HG03175 (cell line): ENCODE results near the gene RNFT2.

Experiments
- ATAC-seq: cut with Tn5 transposase; IDR thresholded peaks from one replicate; pipeline ENCODE4 v1.9.1; 2021; ENCODE audit warnings: mild to moderate bottlenecking, moderate library complexity; ENCODE audit not compliant: unreplicated experiment

Gene RNFT2, protein sequence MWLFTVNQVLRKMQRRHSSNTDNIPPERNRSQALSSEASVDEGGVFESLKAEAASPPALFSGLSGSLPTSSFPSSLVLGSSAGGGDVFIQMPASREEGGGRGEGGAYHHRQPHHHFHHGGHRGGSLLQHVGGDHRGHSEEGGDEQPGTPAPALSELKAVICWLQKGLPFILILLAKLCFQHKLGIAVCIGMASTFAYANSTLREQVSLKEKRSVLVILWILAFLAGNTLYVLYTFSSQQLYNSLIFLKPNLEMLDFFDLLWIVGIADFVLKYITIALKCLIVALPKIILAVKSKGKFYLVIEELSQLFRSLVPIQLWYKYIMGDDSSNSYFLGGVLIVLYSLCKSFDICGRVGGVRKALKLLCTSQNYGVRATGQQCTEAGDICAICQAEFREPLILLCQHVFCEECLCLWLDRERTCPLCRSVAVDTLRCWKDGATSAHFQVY

DNA sequence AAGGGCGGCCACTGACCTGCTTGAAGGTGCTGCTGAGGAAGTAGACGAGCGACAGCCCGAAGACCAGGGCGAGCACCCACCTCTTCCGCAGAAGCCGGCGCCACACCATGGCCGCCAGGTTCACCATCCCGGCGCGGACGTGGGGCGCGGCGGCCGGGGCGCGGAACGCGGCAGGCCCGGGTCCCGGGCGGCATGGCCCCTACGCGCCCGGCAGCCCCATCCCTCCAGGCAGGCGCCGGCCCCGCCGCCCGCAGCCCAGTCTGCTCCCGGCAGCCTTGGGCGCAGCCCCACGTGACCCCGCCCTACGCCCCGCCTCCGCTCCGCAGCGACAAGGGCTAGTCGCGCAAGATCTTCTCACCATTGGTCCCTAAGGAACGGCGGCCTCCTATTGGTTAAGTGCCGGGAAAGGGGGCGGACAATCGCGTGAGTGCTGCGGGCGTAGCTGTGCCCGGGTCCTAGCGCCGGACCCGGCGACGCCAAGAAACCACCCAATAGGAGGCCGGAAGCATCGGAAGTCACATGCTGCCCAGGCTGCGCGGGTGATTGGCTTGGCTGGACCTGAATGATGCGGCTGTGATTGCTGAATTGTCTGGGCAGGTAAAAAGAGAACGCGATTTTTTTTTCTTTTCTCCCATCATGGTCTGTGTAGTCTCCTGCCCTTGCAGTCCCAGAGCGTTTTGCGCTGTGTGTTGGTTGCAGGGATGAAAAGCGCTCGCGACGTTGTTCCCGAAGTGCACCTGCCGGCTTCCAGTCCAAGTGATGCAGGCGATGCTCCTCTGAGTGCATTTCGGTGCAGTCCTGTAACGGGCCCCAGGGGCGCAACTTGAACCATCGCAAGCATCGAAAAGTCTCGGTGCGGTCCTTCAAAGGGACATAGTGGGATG, at the start of gene RNFT2, which contains the start of gene SPRING1:
RNFT2 (plus strand) TSS at position 542 of the 884 bp plus-strand sequence. CDS start 2,183 bp downstream, outside the sequence.
SPRING1 (minus strand) TSS at position 296 of the 884 bp plus-strand sequence; CDS start at position 127, 169 bp downstream.
- peak; percentile 95 for ATAC-seq

DNA sequence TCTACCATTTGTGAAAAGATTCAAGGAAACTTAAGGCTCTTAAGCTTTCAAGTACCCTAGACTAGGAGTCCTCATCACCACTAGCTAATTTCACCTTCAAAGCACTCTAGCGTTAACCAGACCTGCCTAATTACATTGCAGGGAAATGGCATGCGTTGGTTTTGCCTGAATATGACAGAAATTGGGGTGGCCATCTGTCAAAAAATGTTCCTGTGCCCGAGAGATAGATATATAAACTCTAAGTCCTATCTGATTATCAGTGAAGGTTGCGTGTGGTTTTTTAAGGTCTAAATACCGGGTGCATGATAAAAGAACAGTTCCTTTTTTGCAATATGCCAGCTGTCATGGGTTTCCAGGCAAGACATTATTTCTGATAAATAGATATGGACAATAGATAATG, 48.6 kb upstream of the RNFT2 start:
- no peak for ATAC-seq

DNA sequence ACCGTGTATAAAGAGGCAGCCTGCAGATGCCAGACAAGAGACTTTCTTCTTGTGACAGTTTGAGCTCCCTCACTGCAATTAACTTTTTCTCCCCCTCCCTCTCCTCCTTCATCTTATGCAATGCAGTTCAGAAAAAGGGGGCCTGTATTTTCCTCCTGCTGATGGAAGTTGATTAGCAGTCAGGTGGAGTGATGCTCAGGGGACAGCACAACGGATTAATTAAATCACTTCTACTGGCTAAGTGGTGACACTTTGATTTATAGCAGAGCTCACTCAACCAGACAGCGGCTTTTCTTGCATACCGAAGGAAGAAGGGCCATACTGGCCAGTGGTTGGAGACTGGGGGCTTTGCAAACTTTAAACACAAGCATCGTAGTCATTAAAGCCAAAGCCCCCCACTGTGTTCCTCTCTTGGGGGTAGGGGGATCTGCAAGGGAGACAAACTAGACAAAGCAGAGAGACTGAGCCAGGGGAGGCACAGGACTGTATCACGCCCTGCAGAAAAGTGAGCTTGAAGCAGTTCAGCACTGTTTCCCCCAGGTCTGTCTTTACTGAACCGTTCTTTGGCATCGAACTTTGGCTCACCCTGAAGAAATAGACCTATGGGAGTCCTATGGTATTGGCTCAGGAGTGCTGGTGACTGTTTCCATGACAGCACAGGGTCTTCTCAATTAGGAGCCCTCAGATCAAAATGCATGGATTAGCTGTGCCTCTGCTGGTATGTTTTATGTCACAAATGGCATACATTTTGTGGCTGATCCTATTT, 48.0 kb upstream of the RNFT2 start:
- ATAC-seq, result no peak

DNA sequence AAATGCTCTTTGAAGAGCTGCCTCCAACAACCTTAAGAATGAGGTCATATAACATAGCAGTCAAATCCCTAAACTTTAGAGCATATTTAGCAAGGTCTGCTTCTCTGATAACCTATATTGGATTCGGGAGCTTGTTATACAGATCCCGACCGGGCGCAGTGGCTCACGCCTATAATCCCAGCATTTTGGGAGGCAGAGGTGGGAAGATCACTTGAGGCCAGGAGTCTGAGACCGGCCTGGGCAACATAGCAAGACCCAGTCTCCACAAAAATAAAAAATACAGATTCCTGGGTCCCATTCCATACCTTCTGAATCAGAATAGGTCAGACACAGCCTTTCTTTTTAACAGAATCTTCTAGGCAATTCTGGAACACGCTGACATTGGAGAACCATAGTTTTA, 46.9 kb upstream of the RNFT2 start:
- no peak for ATAC-seq

DNA sequence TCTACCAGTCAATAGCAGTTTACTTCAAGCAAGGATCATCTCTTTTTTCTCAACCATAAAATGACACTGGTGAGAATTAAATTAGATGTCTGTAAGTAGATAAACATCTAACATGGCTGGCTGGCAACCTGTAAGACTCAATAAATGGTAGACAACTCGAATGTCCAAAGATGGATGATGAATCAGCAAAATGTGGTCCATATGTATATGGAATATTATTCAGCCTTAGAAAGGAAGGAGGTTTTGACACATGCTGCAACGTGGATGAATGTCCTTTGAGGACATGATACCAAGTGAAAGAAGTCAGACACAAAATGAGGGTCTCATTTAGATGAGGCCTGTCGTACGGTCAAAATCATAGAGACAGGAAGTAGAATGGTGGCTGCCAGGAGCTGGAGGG, 46.5 kb upstream of the RNFT2 start:
- no peak for ATAC-seq

DNA sequence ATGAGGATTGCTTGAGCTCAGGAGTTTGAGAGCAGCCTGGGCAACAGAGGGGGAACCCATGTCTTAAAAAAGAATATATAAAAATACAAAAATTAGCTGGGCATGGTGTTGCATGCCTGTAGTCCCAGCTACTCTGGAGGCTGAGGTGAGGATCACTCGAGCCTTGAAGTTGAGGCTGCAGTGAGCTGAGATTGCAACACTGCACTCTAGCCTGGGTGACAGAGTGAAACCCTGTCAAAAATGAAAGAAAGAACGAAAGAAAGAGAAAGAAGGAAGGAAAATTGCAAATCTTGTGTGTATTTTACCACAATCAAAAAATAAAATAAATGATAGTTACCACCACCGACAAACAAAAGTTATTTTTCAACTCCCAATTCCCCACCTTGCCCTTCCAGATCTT, 45.5 kb upstream of the RNFT2 start:
- no peak for ATAC-seq

DNA sequence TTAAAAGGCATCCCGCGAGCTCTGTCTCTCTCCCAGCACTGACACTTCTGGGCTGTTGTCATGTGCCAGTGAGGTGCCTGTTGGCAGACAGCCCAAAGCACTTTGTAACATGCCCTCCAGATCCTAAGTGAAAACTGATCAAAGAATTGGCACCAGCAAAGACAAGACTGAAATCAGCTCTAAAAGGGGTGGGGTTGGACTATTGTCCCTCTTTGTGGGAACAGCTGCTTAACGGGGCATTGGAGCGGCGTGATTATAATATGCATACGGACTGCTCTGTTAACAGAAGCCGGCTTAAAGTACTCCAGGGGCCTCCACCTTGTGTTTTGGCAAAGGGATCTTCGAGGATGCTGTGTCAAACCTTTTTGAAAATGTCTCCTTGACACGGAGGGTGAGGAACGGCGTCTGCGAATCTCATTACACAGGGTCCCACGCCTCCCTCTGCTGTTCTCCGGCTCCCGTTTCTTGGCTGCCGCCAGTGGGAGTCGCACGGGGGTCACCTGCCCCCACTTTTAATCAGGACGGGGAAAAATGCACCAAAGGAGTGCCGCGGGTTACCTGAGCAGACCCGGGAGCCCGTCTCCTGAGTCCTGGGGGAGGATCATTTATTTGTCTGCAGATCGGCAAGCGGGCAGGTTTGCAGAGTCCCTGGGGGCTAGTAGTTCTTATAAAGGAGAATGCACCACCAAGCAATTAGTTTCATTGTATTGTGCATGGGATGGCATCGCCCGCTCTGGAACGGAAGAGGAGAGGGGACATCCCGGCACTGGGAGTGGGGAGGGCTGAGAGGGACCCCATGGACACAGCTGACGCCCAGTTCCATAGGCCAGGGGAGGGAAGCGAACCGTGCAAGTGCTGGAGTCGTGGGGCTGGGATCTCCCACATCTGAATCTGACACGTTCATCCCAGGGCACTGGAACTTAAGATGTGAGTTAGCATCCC, 44.6 kb upstream of the RNFT2 start:
- ATAC-seq, result no peak

DNA sequence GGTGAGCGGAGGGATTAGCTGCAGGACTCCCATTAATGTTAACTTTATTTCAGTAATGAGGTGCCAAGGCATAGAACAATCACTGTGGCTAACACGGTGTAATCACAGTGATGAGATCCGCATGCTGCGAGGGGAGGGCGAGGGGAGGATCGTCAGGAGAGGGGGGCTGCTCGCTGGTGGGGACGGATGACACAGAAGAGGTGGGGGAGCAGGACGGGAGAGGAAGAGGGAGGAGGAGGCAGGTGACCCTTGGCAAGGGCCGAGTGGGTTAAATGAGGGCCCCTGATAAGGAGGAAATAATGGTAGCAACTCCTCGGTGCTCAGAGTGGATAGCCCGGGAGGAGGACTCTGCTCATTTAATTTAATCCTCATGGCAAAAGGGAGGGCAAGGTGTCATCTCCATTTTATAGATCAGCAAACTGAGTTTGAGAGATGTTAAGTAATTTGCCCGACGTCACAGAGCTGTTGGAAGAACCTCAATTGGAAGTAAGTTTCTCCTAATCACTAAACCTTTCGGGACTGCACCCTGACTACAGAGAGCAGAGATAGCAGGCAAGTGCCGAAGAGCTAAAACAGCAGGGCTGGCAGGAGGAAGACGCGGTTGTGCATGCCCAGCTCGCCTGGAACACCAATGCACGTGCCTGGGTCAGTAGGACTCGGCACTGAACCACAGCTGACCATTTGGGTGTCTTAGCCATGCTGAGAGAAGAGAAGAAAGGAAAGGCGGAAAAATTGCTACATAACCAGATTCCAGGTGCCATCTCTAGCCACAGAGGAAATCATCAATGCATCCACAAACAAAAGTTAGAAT, 43.3 kb upstream of the RNFT2 start:
- no peak for ATAC-seq

DNA sequence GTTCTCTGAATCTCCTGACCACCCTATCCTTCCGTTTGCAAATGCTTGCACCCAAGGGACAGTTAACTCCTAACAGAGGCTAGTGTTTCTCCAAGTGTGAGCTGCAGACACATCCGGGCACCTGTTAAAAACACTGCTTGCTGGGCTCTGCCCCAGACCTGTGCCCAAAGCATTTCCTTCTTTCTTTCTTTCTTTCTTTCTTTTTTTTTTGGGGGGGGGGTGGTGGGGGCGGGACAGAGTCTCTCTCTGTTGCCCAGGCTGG, 42.7 kb upstream of the RNFT2 start:
- no peak for ATAC-seq

DNA sequence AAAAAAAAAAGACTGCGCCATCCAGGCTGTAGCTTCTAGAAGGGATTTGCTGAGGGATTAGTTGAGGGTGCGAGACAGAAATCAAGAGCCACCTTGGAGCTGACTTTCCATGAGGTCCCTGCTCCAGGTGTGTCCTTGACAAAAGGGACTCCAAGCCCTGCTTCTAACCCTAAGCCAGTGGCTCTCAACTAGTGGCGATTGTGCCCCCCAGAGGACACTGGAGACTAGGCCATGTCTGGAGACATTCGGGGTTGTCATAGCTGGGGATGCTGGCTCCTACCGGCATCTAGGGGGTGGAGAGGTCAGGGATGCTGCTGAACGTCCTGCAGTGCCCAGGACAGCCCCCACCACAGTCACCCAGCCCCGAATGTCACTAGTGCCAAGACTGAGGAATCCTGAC, 40.8 kb upstream of the RNFT2 start:
- ATAC-seq, result no peak

DNA sequence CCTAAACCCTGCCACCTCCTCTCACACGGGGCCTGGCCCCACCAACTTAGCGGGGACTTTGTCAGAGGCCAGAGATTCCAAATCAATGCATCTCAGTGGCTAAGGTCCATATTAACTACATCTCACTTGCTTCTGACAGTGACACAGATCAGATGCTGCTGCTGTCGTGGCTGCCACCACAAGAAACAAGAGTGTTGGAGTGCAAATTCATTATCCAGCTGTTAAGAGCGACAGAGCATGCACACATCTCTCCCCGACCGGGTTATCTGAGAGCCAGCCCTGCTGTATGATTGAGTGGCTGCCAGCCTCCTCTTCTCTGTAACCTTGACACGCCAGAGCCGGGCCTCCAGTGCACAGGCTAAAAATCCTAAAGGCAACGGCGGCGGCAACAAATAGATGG, 40.4 kb upstream of the RNFT2 start:
- ATAC-seq, result no peak

DNA sequence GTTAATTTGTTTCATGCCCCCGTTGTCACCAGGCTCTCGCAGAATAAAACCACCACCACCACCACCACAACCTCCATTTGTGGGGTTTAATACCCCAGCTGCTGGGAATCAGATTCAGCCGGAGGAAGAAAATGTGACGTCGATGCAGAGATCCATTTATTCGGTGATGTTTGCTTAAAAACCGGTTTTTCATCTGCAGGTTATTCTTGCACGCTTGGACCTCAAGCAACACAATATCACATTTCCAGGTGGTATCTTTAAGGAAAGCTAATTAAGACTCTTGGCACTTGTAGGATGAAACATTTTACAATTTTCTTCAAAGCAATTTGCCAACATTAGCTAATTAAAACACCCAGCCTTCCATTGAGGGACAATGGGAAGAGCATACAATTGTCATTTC, 40.0 kb upstream of the RNFT2 start:
- ATAC-seq, result no peak

DNA sequence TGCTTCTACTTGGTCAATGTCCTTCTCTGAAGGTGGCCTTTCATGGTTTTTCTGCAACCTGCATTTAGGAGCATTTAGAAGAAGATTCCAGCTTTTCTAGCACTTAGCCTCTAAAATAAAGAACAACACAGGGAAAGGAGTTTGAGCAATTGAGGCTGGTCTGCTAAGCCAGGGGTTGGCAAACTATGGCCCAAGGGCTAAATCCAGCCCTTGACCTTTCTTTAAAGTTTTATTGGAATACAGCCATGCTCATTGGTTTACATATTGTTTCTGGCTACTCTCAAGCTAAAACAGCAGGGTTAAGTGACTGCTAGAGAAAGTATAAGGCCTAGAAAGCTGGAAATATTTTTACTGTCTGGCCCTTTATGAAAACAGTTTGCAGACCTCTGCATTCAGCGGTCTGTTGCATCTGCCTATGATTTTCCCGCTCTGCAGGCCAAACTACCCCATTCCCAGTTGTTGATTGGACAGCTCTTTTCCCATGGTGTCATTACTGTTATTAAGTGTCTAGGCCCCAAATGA, 39.5 kb upstream of the RNFT2 start:
- no peak for ATAC-seq

DNA sequence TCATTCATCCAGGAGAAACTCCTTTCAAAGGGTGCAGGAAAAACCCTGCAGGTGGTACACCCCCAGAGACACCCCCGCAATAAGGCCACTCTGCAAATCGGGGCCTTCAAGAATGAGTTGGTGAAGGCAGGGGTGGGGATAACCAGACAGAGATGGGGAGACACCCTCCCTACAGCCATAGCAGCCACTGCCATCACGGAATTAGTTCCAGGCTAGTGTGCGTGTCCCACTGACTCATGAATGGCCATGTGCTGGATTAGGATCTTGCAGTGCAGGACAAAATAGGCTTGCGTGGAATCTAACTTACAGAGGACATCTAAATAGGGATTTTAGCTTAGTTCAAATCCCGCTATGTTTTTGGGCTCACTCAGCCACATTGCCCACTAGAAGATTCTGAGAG, 38.0 kb upstream of the RNFT2 start:
- ATAC-seq, result no peak

DNA sequence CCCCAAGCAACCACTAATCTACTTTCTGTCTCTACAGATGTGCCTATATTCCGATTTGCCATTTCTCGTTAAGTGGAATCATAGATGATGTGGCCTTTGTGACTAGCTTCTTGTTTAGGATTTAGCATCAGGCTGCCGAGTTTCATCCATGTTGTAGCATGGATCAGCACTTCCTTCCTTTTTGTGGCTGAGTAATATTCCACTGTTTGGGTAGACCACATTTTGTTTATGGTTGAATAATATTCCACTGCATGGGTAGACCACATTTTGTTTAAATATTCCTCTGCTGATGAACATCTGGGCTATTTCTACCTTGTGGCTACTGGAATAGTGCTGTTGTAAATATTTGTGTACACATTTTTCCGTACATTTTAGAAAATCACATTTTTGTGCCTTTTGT, 36.7 kb upstream of the RNFT2 start:
- no peak for ATAC-seq

DNA sequence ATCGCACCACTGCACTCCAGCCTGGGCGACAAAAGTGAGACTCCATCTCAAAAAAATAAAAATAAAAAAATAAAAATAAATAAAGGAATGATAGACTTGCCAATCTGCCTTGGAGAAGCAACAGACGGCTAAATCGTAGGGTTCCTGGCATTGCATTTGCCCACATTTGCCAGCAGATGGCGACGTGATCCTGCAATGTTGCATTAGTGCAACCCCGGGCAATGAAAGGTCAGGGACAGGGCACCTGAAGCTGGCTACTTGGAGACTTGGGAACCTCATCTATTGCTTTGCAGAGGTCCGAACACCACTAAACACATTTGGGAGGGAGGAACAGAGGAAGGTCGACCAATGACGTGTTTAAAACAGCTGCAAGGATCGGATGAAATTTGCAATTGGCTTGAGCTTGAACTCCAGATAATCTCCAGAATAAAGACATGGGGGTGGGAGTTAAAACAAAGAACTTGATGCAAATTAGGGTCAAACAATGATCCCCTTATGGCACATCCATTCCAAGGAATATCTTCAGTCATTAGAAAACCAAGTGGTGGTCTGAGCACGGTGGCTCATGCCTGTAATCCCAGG, 34.8 kb upstream of the RNFT2 start:
- peak; percentile 76 for ATAC-seq

DNA sequence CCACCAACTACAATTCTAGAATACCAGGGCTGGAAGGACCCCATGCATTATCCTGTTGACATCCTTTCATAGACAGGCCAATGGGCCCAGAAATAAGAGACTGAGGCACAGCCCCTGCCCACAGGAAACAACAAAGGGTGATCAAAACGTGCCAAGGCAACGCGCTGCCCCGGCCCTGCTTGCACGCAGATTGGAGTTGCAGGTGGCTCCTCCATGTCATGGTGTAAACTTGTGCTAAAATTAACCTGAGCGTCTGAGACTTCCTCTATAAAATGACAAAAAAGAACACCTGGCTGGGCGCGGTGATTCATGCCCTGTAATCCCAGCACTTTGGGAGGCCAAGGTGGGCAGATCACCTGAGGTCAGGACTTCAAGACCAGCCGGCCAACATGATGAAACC, 30.4 kb upstream of the RNFT2 start:
- ATAC-seq, result no peak

DNA sequence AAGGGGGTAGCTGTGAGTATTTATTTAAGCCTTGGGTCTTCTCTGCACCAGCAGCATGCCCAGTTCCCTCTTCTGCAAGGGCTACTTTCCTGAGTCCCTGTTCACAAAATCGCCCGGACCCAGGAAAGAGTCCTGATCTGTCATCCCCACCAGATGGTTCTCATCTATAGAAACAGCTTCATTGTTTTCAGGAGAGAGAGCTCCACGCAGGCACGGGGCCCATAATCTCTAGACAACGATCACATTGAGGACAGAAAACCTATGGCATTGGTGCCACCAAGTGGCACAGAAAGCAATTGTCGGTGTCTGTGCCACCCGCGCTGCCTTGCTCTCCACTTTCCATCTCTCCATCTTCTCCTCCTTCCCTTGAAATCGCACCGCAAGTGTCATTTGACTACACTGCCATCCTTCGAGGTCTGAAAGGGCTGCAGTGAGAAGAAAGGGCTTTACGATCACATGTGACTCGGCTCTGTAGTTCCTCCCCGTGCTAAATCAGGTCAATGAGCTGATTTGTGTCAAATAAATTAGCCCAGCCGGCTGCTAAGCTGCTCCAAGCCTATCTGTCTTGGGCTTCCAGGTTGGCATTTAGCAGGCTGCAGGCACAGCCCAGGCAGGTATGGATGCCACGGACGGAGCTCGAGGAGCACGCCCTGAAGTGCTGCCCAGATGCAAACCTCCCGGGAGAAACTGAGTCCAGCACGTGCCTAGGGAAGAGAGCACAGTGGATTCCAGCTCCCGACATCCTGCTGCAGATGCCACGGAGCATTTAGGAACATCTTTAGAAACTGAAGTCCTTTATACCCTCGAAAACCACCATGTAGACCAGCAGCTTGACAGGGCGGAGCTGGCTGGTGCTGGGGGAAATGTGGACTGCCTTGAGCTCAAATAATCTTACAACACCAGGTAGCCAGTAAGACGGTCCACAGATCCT, 29.0 kb upstream of the RNFT2 start:
- no peak for ATAC-seq
